Kidney (tissue), 14 donors: ENCODE results near the gene ZFP91. TPM values are rescaled to one million over a fixed set of nuclear protein-coding genes. Genes with fewer than 3 reads are reported as not detected.

Experiments used
- DNase-seq, 5 donors: peaks; one replicate each; pipeline ENCODE4 v3.0.0-alpha.2; 2013 to 2020
- FAIRE-seq: peaks from 2 replicates; lab custom pipeline; 2012; peaks lifted over from hg19 to GRCh38; lab: Jason Lieb, UNC
- H3K27ac ChIP-seq, 2 donors: one replicate each; pipeline ENCODE4 v1.7.0; 2013; ENCODE audit warnings: low read depth in 2 of 2, low read length in 2 of 2, inconsistent platforms in 1 of 2
- H3K27me3 ChIP-seq: one replicate; pipeline ENCODE4 v1.7.1; 2013; ENCODE audit warnings: low read length, inconsistent platforms; ENCODE audit not compliant: control insufficient read depth, insufficient read depth
- H3K36me3 ChIP-seq, 3 donors: one replicate each; pipeline versions ENCODE4 v1.7.0 to v1.7.1; 2013; ENCODE audit warnings: low read length in 3 of 3, control low read depth in 1 of 3, inconsistent platforms in 1 of 3; ENCODE audit not compliant: insufficient read depth in 3 of 3, control insufficient read depth in 2 of 3
- H3K4me1 ChIP-seq, 3 donors: one replicate each; pipeline versions ENCODE4 v1.7.0 to v1.7.1; 2013; ENCODE audit warnings: low read length in 3 of 3, inconsistent platforms in 1 of 3, low read depth in 1 of 3; ENCODE audit not compliant: control insufficient read depth in 2 of 3, insufficient read depth in 2 of 3
- H3K4me3 ChIP-seq, 3 donors: one replicate each; pipeline versions ENCODE4 v1.7.0 to v1.8.1; 2013; ENCODE audit warnings: low read length in 3 of 3, control low read depth in 1 of 3, inconsistent platforms in 1 of 3
- H3K9ac ChIP-seq, 3 donors: one replicate each; pipeline versions ENCODE4 v1.7.0 to v1.7.1; 2013; ENCODE audit warnings: low read length in 3 of 3, control low read depth in 1 of 3, inconsistent platforms in 1 of 3
- H3K9me3 ChIP-seq, 3 donors: one replicate each; pipeline versions ENCODE4 v1.7.0 to v1.7.1; 2013; ENCODE audit warnings: low read length in 3 of 3, control low read depth in 1 of 3, inconsistent platforms in 1 of 3; ENCODE audit not compliant: control insufficient read depth in 2 of 3, insufficient read depth in 1 of 3
- intact Hi-C: fragments of 100-400 bp; cut with DNase I; formaldehyde crosslinking; loops from one replicate; pipeline ENCODE4 v1.11.1; 2022
- polyA plus RNA-seq: library from polyadenylated mRNA; stranded (reverse); fragments of 350-450 nt; fragmentation: Illumina TruSeq; extraction: RNeasy Lipid Tissue Mini Kit (QIAGEN cat#74804); gene quantifications from one replicate; pipeline ENCODE4 v1.2.3, GENCODE V29; 2014; ENCODE audit warnings: low read depth, low replicate concordance; ENCODE audit not compliant: insufficient read depth
- total RNA-seq: library from RNA; stranded (reverse); fragmentation: NEBNext Ultra II Directional; extraction: Animal tissue kit (Norgen Biotek cat#: 25700); gene quantifications from one replicate; pipeline ENCODE4 v1.2.1, GENCODE V29; 2021
- TF ChIP-seq, protein P1 (sequence below): IDR thresholded peaks from 3 replicates; pipeline ENCODE4 v1.5.1; 2012; ENCODE audit warnings: mild to moderate bottlenecking, moderate library complexity, borderline replicate concordance; ENCODE audit not compliant: insufficient read depth; ENCODE audit errors: extremely low read depth
- donor health status: control.
- donor health status: control.
- donor health status: control.
- donor health status: control.
- donor health status: control.
- donor health status: DM: yes; HTN: yes; CAD: no.
- donor health status: Normal renal cell carcinoma (clear cell type).

ZFP91 gene
- total and polyA plus RNA-seq, 2 donors from 2014 or later, result 14.9 to 43.7 TPM

DNA sequence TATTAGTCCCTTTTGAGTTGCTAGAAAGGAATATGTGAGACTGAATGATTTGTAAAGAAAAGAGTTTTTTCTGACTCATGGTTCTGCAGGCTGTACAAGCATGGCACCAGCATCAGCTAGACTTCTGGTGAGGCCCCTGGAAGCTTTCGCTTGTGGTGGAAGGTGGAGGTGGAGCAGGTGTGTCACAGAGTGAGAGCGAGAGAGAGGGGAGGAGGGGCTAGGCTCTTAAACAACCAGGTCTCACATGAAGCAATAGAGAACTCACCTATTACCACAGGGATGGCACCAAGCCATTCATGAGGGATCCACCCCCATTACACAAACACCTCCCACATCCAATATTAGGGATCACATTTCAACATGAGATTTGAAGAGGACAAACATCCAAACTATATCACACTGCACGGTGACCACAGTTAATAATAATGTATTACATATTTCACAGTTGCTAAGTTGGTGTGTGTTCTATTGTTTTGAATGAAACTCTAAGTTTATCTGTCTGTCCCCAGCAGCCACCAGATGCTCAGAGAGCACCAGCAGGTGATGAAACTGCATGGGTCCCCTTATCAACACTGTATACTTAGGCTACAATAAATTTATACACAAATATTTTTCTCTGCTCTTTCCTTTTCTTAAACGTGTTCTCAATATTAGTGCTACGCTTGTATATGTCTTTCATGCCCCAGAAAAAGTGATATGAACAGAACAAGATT, 14.1 kb downstream of the ZFP91 start:
- intact Hi-C loops, result no loop called here
- Histone ChIP-seq H3K4me3 (no peak overlapping the region), H3K27ac (no peak overlapping the region), H3K27me3 (no peaks in the 10 kb centered on the region), H3K9ac (no peak overlapping the region), H3K4me1 (peaks cover 0 to 7% (median 4%) of the 10 kb centered on the region in 3 donors), H3K36me3 (peaks cover 0 to 3% (median 0%) of the 10 kb centered on the region in 3 donors), H3K9me3 (no peaks in the 10 kb centered on the region)
- FAIRE-seq (no peak), DNase-seq (no peak)
- TF ChIP-seq, protein P1, sequence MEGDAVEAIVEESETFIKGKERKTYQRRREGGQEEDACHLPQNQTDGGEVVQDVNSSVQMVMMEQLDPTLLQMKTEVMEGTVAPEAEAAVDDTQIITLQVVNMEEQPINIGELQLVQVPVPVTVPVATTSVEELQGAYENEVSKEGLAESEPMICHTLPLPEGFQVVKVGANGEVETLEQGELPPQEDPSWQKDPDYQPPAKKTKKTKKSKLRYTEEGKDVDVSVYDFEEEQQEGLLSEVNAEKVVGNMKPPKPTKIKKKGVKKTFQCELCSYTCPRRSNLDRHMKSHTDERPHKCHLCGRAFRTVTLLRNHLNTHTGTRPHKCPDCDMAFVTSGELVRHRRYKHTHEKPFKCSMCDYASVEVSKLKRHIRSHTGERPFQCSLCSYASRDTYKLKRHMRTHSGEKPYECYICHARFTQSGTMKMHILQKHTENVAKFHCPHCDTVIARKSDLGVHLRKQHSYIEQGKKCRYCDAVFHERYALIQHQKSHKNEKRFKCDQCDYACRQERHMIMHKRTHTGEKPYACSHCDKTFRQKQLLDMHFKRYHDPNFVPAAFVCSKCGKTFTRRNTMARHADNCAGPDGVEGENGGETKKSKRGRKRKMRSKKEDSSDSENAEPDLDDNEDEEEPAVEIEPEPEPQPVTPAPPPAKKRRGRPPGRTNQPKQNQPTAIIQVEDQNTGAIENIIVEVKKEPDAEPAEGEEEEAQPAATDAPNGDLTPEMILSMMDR, result no peak

DNA sequence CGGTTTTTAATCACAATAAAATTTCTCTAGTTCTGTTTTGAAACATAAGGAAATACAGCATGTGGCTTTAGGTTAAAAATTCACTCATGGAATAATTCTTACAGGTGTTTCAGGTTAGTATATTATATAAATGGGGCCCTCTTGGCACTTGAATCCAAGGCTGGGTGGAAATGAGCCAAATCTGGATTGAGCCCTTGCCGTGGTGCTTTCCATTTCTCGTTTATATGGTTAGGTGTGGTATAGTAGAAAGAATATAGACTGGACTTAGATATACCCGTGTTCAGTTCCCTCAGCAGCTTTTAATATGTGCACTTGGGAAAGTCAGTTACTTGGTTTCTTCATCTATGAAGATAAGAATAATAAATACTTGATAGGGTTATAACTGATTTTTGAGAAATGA, 16.0 kb downstream of the ZFP91 start:
- Histone ChIP-seq H3K27ac (no peak overlapping the region), H3K9ac (no peak overlapping the region), H3K36me3 (peaks cover 0 to 2% (median 0%) of the 10 kb centered on the region in 3 donors), H3K9me3 (no peaks in the 10 kb centered on the region), H3K27me3 (no peaks in the 10 kb centered on the region), H3K4me3 (no peak overlapping the region), H3K4me1 (peaks cover 0 to 7% (median 4%) of the 10 kb centered on the region in 3 donors)
- intact Hi-C loops, result no loop called here
- DNase-seq (no peak), FAIRE-seq (no peak)
- TF ChIP-seq, protein P1, result no peak

DNA sequence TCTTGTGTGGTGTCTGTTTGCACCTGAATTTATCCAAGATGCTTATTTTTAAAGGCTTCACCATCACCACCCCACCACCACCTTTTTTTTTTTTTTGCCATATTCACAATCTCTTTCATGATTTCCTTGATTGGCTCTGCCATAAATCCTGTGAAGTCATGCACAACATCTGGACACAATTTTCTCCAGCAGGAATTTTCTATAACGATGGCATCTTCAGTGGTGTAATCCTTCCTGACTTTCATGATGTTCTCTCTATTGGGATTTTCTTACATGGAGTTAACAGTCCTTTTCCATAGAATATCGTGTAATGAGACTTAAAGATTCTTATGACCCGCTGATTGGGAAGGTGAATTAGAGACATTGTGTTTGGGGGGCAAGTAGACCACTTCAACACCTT, 17.8 kb downstream of the ZFP91 start:
- FAIRE-seq, result no peak
- no peaks in the 10 kb centered on the region for H3K9me3 ChIP-seq
- H3K9ac ChIP-seq, result no peak overlapping the region
- peaks cover 0 to 7% (median 4%) of the 10 kb centered on the region in 3 donors for H3K4me1 ChIP-seq
- H3K27me3 ChIP-seq, result no peaks in the 10 kb centered on the region
- intact Hi-C loops, result no loop called here
- H3K27ac ChIP-seq, result no peak overlapping the region
- peaks cover 0 to 2% (median 0%) of the 10 kb centered on the region in 3 donors for H3K36me3 ChIP-seq
- TF ChIP-seq, protein P1, result no peak
- no peak overlapping the region for H3K4me3 ChIP-seq
- no peak for DNase-seq
